HUES64 (cell line): ENCODE results near the gene DISC1.

Experiments used
- H3K27ac ChIP-seq: 2 replicates; pipeline ENCODE4 v1.7.0; 2013; ENCODE audit warnings: low read depth, low read length, inconsistent platforms
- H3K27me3 ChIP-seq: 2 replicates; pipeline ENCODE4 v1.6.1; 2013; ENCODE audit warnings: mild to moderate bottlenecking, low read length; ENCODE audit not compliant: insufficient read depth
- H3K36me3 ChIP-seq: 2 replicates; pipeline ENCODE4 v1.6.1; 2013; ENCODE audit warnings: mild to moderate bottlenecking, low read length; ENCODE audit not compliant: insufficient read depth
- H3K4me1 ChIP-seq: 2 replicates; pipeline ENCODE4 v1.6.1; 2013; ENCODE audit warnings: mild to moderate bottlenecking, low read length, moderate library complexity; ENCODE audit not compliant: insufficient read depth
- H3K4me3 ChIP-seq: 2 replicates; pipeline ENCODE4 v1.5.1; 2013; ENCODE audit warnings: mild to moderate bottlenecking, low read length, moderate library complexity
- H3K9ac ChIP-seq: 2 replicates; pipeline ENCODE4 v1.6.1; 2013; ENCODE audit warnings: mild to moderate bottlenecking, low read depth, low read length
- H3K9me3 ChIP-seq: 2 replicates; pipeline ENCODE4 v1.6.1; 2013; ENCODE audit warnings: low read depth, low read length; ENCODE audit not compliant: insufficient read depth
- WGBS: fragments of 150-250, 120-280 bp; methylation state at CpG from one replicate; pipeline ENCODE4 v1.1.7; 2013; ENCODE audit warnings: missing lambda C conversion rate; 5-methylcytosine and 5-hydroxymethylcytosine counted together

Gene DISC1

GRCh38 chr1:231690059-231690458, 63.5 kb downstream of the DISC1 start:
- Histone ChIP-seq H3K27ac (peak overlapping the region; percentile 44; the same call in 1 of the 2 replicates), H3K4me1 (peaks cover 8% of the 10 kb centered on the region)
- WGBS: 85% methylated on average over 9 of the region's 9 CpGs

GRCh38 chr1:231691618-231692259, 65.1 kb downstream of the DISC1 start:
- Histone ChIP-seq H3K9ac (no peak overlapping the region), H3K4me3 (no peak overlapping the region), H3K36me3 (no peaks in the 10 kb centered on the region), H3K9me3 (no peaks in the 10 kb centered on the region), H3K27ac (no peak overlapping the region), H3K27me3 (no peaks in the 10 kb centered on the region), H3K4me1 (peaks cover 8% of the 10 kb centered on the region)
- WGBS: 45% methylated on average over 17 of the region's 17 CpGs

More at GRCh38 chr1:231690059-231690458, 63.5 kb downstream of the DISC1 start:
- H3K4me3 ChIP-seq: no peak overlapping the region
- H3K9me3 ChIP-seq: peaks cover 11% of the 10 kb centered on the region; the same call in 1 of the 2 replicates
- no peak overlapping the region for H3K9ac ChIP-seq
- H3K27me3 ChIP-seq: no peaks in the 10 kb centered on the region
- no peaks in the 10 kb centered on the region for H3K36me3 ChIP-seq

- WGBS: 94% methylated on average over 18 of the region's 18 CpGs
- H3K36me3 ChIP-seq: no peaks in the 10 kb centered on the region
- H3K27me3 ChIP-seq: no peaks in the 10 kb centered on the region
- no peak overlapping the region for H3K4me3 ChIP-seq
- H3K4me1 ChIP-seq: peaks cover 8% of the 10 kb centered on the region
- H3K27ac ChIP-seq: no peak overlapping the region
- no peak overlapping the region for H3K9ac ChIP-seq
- no peaks in the 10 kb centered on the region for H3K9me3 ChIP-seq
Observed at GRCh38 chr1:231693361-231694074, 66.9 kb downstream of the DISC1 start.

GRCh38 chr1:231694075-231694431, 67.5 kb downstream of the DISC1 start:
- 95% methylated on average over 11 of the region's 11 CpGs for WGBS
- no peaks in the 10 kb centered on the region for H3K27me3 ChIP-seq
- no peak overlapping the region for H3K9ac ChIP-seq
- H3K27ac ChIP-seq: no peak overlapping the region
- H3K9me3 ChIP-seq: no peaks in the 10 kb centered on the region
- peaks cover 8% of the 10 kb centered on the region for H3K4me1 ChIP-seq
- H3K4me3 ChIP-seq: no peak overlapping the region
- H3K36me3 ChIP-seq: no peaks in the 10 kb centered on the region

- H3K9ac ChIP-seq: no peak overlapping the region
- H3K4me1 ChIP-seq: peaks cover 8% of the 10 kb centered on the region
- H3K27ac ChIP-seq: no peak overlapping the region
- H3K36me3 ChIP-seq: no peaks in the 10 kb centered on the region
- H3K4me3 ChIP-seq: no peak overlapping the region
- H3K27me3 ChIP-seq: no peaks in the 10 kb centered on the region
- no peaks in the 10 kb centered on the region for H3K9me3 ChIP-seq
- 89% methylated on average over 18 of the region's 18 CpGs for WGBS
Observed at GRCh38 chr1:231694465-231695077, 68.0 kb downstream of the DISC1 start.

GRCh38 chr1:231695439-231696255, 69.1 kb downstream of the DISC1 start:
- Histone ChIP-seq H3K9me3 (no peaks in the 10 kb centered on the region), H3K36me3 (no peaks in the 10 kb centered on the region), H3K9ac (no peak overlapping the region), H3K4me3 (no peak overlapping the region), H3K27ac (no peak overlapping the region), H3K4me1 (no peaks in the 10 kb centered on the region), H3K27me3 (no peaks in the 10 kb centered on the region)
- 81% methylated on average over 7 of the region's 8 CpGs for WGBS

- Histone ChIP-seq H3K9me3 (no peaks in the 10 kb centered on the region), H3K4me3 (no peak overlapping the region), H3K36me3 (no peaks in the 10 kb centered on the region), H3K4me1 (no peaks in the 10 kb centered on the region), H3K9ac (no peak overlapping the region), H3K27me3 (no peaks in the 10 kb centered on the region), H3K27ac (no peak overlapping the region)
- 75% methylated on average over 2 of the region's 2 CpGs for WGBS
Observed at GRCh38 chr1:231699784-231700183, 73.2 kb downstream of the DISC1 start.

- no peaks in the 10 kb centered on the region for H3K27me3 ChIP-seq
- no peaks in the 10 kb centered on the region for H3K36me3 ChIP-seq
- H3K9me3 ChIP-seq: no peaks in the 10 kb centered on the region
- H3K4me1 ChIP-seq: no peaks in the 10 kb centered on the region
- H3K9ac ChIP-seq: no peak overlapping the region
- no peak overlapping the region for H3K27ac ChIP-seq
- no peak overlapping the region for H3K4me3 ChIP-seq
Observed at GRCh38 chr1:231701306-231701705, 74.7 kb downstream of the DISC1 start.

- 93% methylated on average over 1 of the region's 1 CpG for WGBS
- Histone ChIP-seq H3K27ac (no peak overlapping the region), H3K4me1 (no peaks in the 10 kb centered on the region)
Observed at GRCh38 chr1:231702331-231702730, 75.7 kb downstream of the DISC1 start.

GRCh38 chr1:231702804-231703203, 76.2 kb downstream of the DISC1 start:
- Histone ChIP-seq H3K36me3 (no peaks in the 10 kb centered on the region), H3K9me3 (no peaks in the 10 kb centered on the region), H3K4me3 (no peak overlapping the region), H3K27me3 (no peaks in the 10 kb centered on the region), H3K9ac (no peak overlapping the region), H3K27ac (no peak overlapping the region), H3K4me1 (no peaks in the 10 kb centered on the region)
- WGBS: 100% methylated on average over 1 of the region's 1 CpG

More at GRCh38 chr1:231702331-231702730, 75.7 kb downstream of the DISC1 start:
- H3K9ac ChIP-seq: no peak overlapping the region
- H3K4me3 ChIP-seq: no peak overlapping the region
- no peaks in the 10 kb centered on the region for H3K9me3 ChIP-seq
- no peaks in the 10 kb centered on the region for H3K27me3 ChIP-seq
- H3K36me3 ChIP-seq: no peaks in the 10 kb centered on the region
